B cell (primary cell): ENCODE data around the gene BEX4. TPM values are rescaled to one million over a fixed set of nuclear protein-coding genes. Genes with fewer than 3 reads are reported as not detected.

Source experiments
- ATAC-seq: fragments of 200-7000 bp; cut with Tn5 transposase; one replicate; pipeline ENCODE4 v1.10.0; 2021; ENCODE audit warnings: low read depth, mild to moderate bottlenecking, moderate number of reproducible peaks, moderate library complexity
- CTCF ChIA-PET: fragments of 350-600 bp; sonication (Branson Sonifier 250); formaldehyde crosslinking; loops from one replicate; lab custom pipeline; 2021; ENCODE audit warnings: antibody characterized with exemption, inconsistent platforms; lab: Charles Lee
- POLR2A ChIA-PET: fragments of 350-600 bp; sonication (Branson Sonifier 250); formaldehyde crosslinking; loops from one replicate; lab custom pipeline; 2021; ENCODE audit warnings: antibody characterized with exemption; lab: Charles Lee
- DNase-seq: peaks from one replicate; pipeline ENCODE4 v3.0.0; 2013
- H2AFZ ChIP-seq: 2 replicates; pipeline ENCODE4 v1.6.1; 2012; ENCODE audit warnings: mild to moderate bottlenecking, low read depth, low read length; ENCODE audit not compliant: insufficient read depth, poor library complexity, severe bottlenecking
- H3K27ac ChIP-seq, 2 donors: 1 replicate in 1 of 2; 2 replicates in 1 of 2; pipeline ENCODE4 v1.5.1; 2012 to 2013; ENCODE audit warnings: low read length in 2 of 2, mild to moderate bottlenecking in 2 of 2, moderate library complexity in 1 of 2
- H3K27me3 ChIP-seq, 4 experiments: fragments of 200-600 bp in 1 of 4; sonication (generic) in 1 of 4; replicated peaks in 1 of 4; 1 replicate in 2 of 4; 2 replicates in 2 of 4; pipeline versions ENCODE4 v1.6.1 to v1.7.0; 2013 to 2016; ENCODE audit warnings: low read length in 3 of 4, mild to moderate bottlenecking in 2 of 4, mixed read lengths in 1 of 4, moderate library complexity in 1 of 4; ENCODE audit not compliant: insufficient read depth in 4 of 4, control insufficient read depth in 3 of 4; ENCODE audit errors: control extremely low read depth in 1 of 4
- H3K36me3 ChIP-seq, 2 experiments: replicated peaks in 1 of 2; 1 replicate in 1 of 2; 2 replicates in 1 of 2; pipeline versions ENCODE4 v1.6.1 to v1.7.1; 2013; ENCODE audit warnings: low read length in 1 of 2; ENCODE audit not compliant: insufficient read depth in 2 of 2, control insufficient read depth in 1 of 2; ENCODE audit errors: control extremely low read depth in 1 of 2, extremely low read depth in 1 of 2
- H3K4me1 ChIP-seq, 2 donors: fragments of 200-600 bp in 1 of 2; sonication (generic) in 1 of 2; 1 replicate in 1 of 2; 2 replicates in 1 of 2; pipeline versions ENCODE4 v1.5.1 to v1.6.1; 2013 to 2017; ENCODE audit warnings: low read length in 2 of 2; ENCODE audit not compliant: control insufficient read depth in 2 of 2, insufficient read depth in 2 of 2
- H3K4me2 ChIP-seq: replicated peaks from 2 replicates; pipeline ENCODE3; 2012; ENCODE audit warnings: mild to moderate bottlenecking, low read depth, low read length; ENCODE audit not compliant: poor library complexity, severe bottlenecking
- H3K4me3 ChIP-seq, 5 experiments: fragments of 200-600 bp in 1 of 5; sonication (generic) in 1 of 5; 1 replicate in 3 of 5; 2 replicates in 2 of 5; pipeline versions ENCODE4 v1.5.1 to v1.7.0; 2011 to 2016; ENCODE audit warnings: low read length in 4 of 5, mild to moderate bottlenecking in 4 of 5, low read depth in 2 of 5, control low read depth in 1 of 5, moderate library complexity in 1 of 5; ENCODE audit not compliant: insufficient read depth in 1 of 5; ENCODE audit errors: control extremely low read depth in 1 of 5, extremely low read depth in 1 of 5
- H3K79me2 ChIP-seq: fragments of 200-600 bp; sonication (generic); one replicate; pipeline ENCODE4 v1.6.0; 2016; ENCODE audit warnings: low read length; ENCODE audit not compliant: control insufficient read depth, insufficient read depth
- H3K9ac ChIP-seq: fragments of 200-600 bp; sonication (generic); 2 replicates; pipeline ENCODE4 v1.6.1; 2017; ENCODE audit warnings: mild to moderate bottlenecking, low read length, moderate library complexity
- H3K9me3 ChIP-seq, 3 donors: one replicate each; pipeline versions ENCODE4 v1.6.1 to v1.7.1; 2013; ENCODE audit warnings: low read length in 2 of 3; ENCODE audit not compliant: control insufficient read depth in 2 of 3, insufficient read depth in 1 of 3; ENCODE audit errors: control extremely low read depth in 1 of 3
- H4K20me1 ChIP-seq: 2 replicates; pipeline ENCODE4 v1.6.0; 2012; ENCODE audit warnings: mild to moderate bottlenecking, low read length; ENCODE audit not compliant: insufficient read depth, control insufficient read depth, poor library complexity, severe bottlenecking
- H3K27ac Mint-ChIP-seq: one replicate; pipeline ENCODE4 v1.8.0; 2021; ENCODE audit warnings: mixed read lengths
- H3K27me3 Mint-ChIP-seq: one replicate; pipeline ENCODE4 v1.8.0; 2021; ENCODE audit warnings: mixed read lengths
- H3K4me1 Mint-ChIP-seq: one replicate; pipeline ENCODE4 v1.8.0; 2021; ENCODE audit warnings: mixed read lengths
- H3K4me3 Mint-ChIP-seq: one replicate; pipeline ENCODE4 v1.8.0; 2021; ENCODE audit warnings: mixed read lengths
- H3K9me3 Mint-ChIP-seq: one replicate; pipeline ENCODE4 v1.8.0; 2022; ENCODE audit warnings: mixed read lengths; ENCODE audit not compliant: insufficient read depth
- EZH2 ChIP-seq: IDR thresholded peaks from 2 replicates; pipeline ENCODE4 v1.6.1; 2012; ENCODE audit warnings: borderline replicate concordance, low read depth, mild to moderate bottlenecking, moderate library complexity, low read length; ENCODE audit not compliant: insufficient read depth, poor library complexity, severe bottlenecking
- WGBS: methylation state at CpG from one replicate; pipeline ENCODE4 v1.1.5; 2013; ENCODE audit warnings: missing lambda C conversion rate; ENCODE audit not compliant: insufficient coverage; 5-methylcytosine and 5-hydroxymethylcytosine counted together
- intact Hi-C: fragments of 100-400 bp; cut with micrococcal nuclease; formaldehyde crosslinking; loops from one replicate; pipeline ENCODE4 v1.10.0; 2022
- polyA plus RNA-seq: library from polyadenylated mRNA; depleted of rRNA; stranded (reverse); fragments of >200 nt; gene quantifications from 2 replicates; pipeline ENCODE4 v1.2.3, GENCODE V29; 2012
- total RNA-seq, 2 donors: library from RNA; stranded (reverse); fragments of 120-200 nt in 1 of 2; gene quantifications; 1 replicate in 1 of 2; 2 replicates in 1 of 2; pipeline versions ENCODE4 v1.2.3 to v1.2.4, GENCODE V29; 2013 to 2022
- TF ChIP-seq, protein P1 (sequence below): fragments of 200-600 bp; IDR thresholded peaks from one replicate; pipeline ENCODE4 v1.8.0; 2022; ENCODE audit warnings: antibody characterized with exemption, mild to moderate bottlenecking

BEX4 gene
- total and polyA plus RNA-seq, 2 donors (not counting 1 experiment from before 2014, with no cell fraction given): 19.8 to 32.1 TPM

DNA sequence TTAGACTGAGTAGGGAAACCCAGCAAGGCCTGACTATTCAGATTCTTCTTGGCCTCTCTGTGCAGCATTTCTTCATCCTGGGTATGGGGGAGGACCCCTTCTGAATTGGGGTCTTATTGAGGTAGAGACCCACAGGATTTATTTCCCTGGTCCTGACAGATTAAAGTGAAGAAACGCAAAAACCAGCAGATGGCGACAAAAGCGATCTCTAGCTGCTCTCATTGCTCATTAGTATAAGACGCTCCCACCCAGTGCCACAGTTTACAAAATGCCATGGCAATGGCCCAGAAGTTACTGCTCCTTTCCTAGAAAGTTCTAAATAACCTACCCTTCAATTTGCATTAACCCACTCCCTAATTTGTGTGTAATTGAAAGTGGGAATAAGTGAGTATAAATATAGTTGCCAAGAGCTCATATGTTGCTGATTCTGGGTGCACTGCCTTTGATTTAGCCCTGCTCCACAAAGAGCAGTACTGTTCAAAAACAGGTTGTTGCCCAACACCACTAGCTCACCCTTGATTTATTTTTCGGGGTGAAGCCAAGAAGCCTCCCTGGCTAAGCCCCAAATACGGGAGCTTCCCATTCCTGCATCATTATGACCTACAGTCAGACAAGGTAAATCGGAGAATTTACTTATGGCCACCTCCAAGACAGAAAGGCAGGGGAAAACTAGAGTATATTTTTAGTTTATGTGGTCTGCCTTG lies 3.7 kb upstream of the BEX4 start:
- CTCF ChIA-PET: interaction anchor here (0.7 to 3.4 kb wide), 11 partner anchors 9 to 279 kb away, joined by 3 to 34 read pairs (median 4); no protein-coding TSS in a partner anchor
- H3K27ac Mint-ChIP-seq: no peak overlapping the region
- no peak for ATAC-seq

More for the DNA sequence above, 3.7 kb upstream of the BEX4 start:
- Mint-ChIP-seq H3K4me1 (peaks cover 11% of the 10 kb centered on the region), H3K4me3 (no peak overlapping the region), H3K9me3 (no peaks in the 10 kb centered on the region), H3K27me3 (no peaks in the 10 kb centered on the region)
- intact Hi-C loops: loop anchor here (1.0 kb wide), 1 partner anchor 37 kb away; no protein-coding TSS in a partner anchor
- TF ChIP-seq, protein P1, sequence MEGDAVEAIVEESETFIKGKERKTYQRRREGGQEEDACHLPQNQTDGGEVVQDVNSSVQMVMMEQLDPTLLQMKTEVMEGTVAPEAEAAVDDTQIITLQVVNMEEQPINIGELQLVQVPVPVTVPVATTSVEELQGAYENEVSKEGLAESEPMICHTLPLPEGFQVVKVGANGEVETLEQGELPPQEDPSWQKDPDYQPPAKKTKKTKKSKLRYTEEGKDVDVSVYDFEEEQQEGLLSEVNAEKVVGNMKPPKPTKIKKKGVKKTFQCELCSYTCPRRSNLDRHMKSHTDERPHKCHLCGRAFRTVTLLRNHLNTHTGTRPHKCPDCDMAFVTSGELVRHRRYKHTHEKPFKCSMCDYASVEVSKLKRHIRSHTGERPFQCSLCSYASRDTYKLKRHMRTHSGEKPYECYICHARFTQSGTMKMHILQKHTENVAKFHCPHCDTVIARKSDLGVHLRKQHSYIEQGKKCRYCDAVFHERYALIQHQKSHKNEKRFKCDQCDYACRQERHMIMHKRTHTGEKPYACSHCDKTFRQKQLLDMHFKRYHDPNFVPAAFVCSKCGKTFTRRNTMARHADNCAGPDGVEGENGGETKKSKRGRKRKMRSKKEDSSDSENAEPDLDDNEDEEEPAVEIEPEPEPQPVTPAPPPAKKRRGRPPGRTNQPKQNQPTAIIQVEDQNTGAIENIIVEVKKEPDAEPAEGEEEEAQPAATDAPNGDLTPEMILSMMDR: peak; percentile 53
- no peak for TF ChIP-seq EZH2
- no peaks in the 10 kb centered on the region for H3K36me3 ChIP-seq
- no peak overlapping the region for H3K4me3 ChIP-seq
- H3K79me2 ChIP-seq: no peaks in the 10 kb centered on the region
- POLR2A ChIA-PET: interaction anchor here (0.5 to 0.6 kb wide), 2 partner anchors 30 to 480 kb away, joined by 3 to 4 read pairs; no protein-coding TSS in a partner anchor
- H3K27ac ChIP-seq: no peak overlapping the region
- no peaks in the 10 kb centered on the region for H4K20me1 ChIP-seq
- no peak overlapping the region for H3K9ac ChIP-seq
- H2AFZ ChIP-seq: no peak overlapping the region
- no peaks in the 10 kb centered on the region for H3K9me3 ChIP-seq
- DNase-seq: peak; percentile 60
- H3K27me3 ChIP-seq: peaks cover 0 to 6% (median 2%) of the 10 kb centered on the region in 4 experiments
- WGBS: 20% methylated on average over 1 of the region's 7 CpGs
- no peak overlapping the region for H3K4me2 ChIP-seq
- peaks cover 5 to 8% of the 10 kb centered on the region in 2 donors for H3K4me1 ChIP-seq
